HG02973 (cell line): ENCODE results near the gene PTPRH.
"Not testable (repeated sequence)": the region's sequence is repeated elsewhere in the genome, so short reads cannot be mapped to it uniquely, and the experiment has no call there.

Experiments
- ATAC-seq: cut with Tn5 transposase; IDR thresholded peaks from one replicate; pipeline ENCODE4 v1.9.1; 2021; ENCODE audit warnings: moderate library complexity; ENCODE audit not compliant: unreplicated experiment

Gene PTPRH

GRCh38 chr19:55158848-55159749 lies 50.2 kb downstream of the PTPRH start:
- no peak for ATAC-seq

DNA sequence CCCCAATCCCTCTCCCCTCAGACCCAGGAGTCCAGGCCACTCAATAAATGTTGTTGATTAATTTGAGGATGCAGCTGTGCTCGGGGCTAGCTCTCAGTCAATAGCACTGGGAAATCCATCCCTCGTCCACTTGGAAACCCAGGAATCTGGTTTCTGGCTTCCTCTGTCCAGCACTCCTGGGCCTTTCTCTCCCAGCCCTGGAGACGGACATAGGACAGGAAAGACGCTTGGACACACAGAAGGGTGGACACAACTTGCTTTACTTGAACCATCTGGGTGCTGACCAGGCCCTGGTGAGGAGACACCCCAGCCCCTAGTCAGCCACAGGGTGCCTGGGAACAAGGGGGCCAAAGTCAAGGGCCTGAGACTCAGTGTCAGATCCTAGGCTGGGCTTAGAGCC lies 50.9 kb downstream of the PTPRH start:
- no peak for ATAC-seq

- no peak for ATAC-seq
Observed at GRCh38 chr19:55157064-55157908, 52.0 kb downstream of the PTPRH start, which contains the start of gene TNNI3. TNNI3 (minus strand) TSS chr19:55157732; CDS start chr19:55157589, 143 bp downstream.

DNA sequence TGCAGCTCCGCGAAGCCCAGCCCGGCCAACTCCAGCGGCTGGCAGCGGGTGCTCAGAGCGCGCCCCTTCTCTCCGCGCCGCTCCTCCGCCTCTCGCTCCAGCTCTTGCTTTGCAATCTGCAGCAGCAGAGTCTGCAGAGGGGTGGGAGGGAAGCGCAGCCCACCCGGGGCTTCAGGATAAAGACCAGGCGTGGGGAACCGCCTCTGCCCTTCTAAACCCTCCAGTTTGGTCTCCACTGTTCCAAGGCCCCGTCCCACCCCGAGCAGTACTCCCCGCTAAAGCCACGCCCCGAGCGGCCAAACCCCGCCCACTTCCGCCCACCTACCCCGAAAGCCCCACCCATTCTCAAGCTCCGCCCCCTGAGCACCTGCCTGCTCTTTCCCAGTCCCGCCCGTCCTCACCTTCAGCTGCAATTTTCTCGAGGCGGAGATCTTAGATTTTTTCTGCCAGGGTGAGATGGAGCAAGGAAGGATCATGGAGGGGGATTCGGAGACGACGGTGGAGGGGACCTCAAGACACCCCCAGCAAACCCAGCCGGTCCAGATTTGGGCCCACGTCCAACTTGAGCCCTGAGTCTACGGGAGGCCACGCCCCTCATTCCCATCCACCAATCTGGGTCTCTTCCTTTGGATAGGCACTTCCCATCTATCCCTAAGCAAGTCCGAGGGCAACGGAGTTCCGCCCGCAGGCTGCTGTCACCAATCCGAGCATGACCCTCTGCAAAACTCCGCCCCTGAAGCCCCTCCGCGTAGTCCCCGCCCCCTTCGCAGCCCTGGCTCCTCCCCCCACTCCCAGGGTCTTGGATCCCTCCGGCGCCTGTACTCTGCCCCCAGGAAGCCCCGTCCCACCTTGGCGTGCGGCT lies 52.9 kb downstream of the PTPRH start:
- ATAC-seq, result no peak

- ATAC-seq, result not testable (repeated sequence)
Observed at GRCh38 chr19:55155784-55156183, 53.5 kb downstream of the PTPRH start.

GRCh38 chr19:55153652-55154264 lies 55.5 kb downstream of the PTPRH start:
- no peak for ATAC-seq

GRCh38 chr19:55152017-55152416 lies 57.3 kb downstream of the PTPRH start:
- no peak for ATAC-seq

DNA sequence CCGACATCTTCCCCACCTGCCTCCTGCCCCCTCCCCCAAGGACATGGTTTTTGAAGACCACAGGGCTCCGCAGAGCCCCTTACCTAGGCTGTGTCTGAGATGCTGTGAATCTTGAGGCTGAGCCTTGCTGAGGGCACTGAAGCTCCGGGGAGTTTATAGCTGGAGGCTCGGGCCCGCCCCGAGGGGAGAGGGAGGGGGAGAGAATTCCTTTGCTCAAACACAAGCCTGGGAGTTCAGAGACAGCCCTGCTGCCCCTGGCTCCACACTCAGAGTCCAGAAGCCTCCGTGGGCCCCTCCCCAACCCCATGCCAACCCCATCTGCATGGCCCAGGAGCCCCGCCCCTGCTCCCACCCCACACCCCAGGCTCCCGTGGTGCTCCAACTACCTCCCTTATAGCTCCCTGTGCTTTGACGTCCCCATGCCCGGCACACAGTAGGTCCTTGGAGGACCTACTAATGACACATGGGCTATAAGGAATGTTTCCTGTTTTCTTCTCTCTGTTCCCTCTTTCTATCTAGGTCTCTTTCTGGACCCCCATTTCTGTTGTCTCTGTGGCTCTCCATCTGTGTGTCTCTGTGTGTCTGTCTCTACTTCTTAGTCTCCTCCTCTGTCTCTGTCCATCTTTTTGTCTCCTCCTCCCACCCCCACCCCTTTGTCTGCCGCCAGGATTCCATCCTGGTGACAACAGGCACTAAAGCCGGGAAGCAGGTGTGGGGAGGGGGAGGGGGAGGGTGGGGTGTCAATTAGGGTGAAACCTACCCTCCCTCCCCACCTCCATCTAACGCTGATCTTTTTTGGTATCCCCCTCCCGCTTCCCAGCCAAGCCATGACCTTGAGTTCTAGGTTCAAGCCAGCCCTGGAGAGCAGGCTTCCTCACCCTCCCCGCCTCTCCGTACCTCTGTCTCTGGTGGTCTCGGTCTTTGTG lies 60.0 kb downstream of the PTPRH start, which contains the start of gene TNNT1:
Gene TNNT1 (minus strand): TSS at position 129 of the 926 bp plus-strand sequence. CDS start 2,049 bp downstream, outside the sequence.
- ATAC-seq, result no peak

DNA sequence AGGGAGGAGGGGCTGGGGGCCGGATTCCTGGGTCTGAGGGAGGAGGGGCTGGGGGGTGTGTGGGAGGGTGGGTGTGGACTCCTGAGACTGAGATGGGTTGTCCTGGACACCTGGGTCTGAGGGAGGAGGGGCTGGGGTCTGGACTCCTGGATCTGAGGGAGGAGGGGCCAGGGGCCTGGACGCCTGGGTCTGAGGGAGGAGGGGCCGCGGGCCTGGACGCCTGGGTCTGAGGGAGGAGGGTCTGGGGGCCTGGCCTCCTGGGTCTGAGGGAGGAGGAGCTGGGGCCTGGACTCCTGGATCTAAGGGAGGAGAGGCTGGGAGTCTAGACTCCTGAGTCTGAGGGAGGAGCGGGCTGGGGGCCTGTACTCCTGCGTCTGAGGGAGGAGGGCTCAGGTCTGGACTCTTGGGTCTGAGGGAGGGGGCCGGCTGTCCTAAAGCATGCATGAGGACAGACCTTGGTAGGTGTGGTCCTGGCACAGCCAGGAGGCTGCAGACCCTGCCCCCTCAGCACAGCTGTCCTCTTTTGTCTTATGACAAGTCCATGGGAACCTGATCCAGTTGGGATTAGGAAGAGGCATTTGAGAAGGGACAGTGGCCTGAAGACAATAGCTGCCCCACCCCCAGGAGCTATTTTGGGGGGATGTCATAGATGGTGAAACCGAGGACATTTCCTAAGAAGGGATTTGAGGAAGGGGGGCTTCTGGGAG lies 61.6 kb downstream of the PTPRH start:
- ATAC-seq, result no peak

GRCh38 chr19:55146705-55147273 lies 62.5 kb downstream of the PTPRH start:
- no peak for ATAC-seq

GRCh38 chr19:55146078-55146704 lies 63.1 kb downstream of the PTPRH start:
- ATAC-seq, result no peak

- no peak for ATAC-seq
Observed at GRCh38 chr19:55145232-55145631, 64.1 kb downstream of the PTPRH start.

- ATAC-seq, result no peak
Observed at GRCh38 chr19:55141696-55142095, 67.6 kb downstream of the PTPRH start.

DNA sequence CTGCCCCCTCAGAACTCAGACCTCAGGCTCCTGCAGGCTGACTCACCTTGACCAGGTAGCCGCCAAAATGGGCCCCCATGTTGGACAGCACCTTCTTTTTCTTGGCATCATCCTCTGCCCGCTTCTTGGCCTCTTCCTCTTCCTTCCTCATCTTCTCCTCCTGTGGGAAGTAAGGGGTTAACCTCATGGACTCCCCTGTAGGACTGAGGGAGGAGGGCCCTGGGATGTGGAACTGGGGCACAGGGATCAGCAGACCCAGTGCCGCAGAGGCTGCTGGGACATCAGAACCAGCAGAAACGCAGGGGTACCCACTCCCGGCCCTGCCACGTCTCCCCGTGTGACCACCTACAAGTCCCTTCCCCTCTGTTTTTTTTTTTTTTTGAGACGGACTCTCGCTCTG lies 71.4 kb downstream of the PTPRH start:
- ATAC-seq, result no peak

GRCh38 chr19:55136399-55137102 lies 72.8 kb downstream of the PTPRH start:
- no peak for ATAC-seq

GRCh38 chr19:55134736-55135135 lies 74.6 kb downstream of the PTPRH start:
- no peak for ATAC-seq
